Measurements from ENCODE around the gene EID3. TPM values are rescaled to one million over a fixed set of nuclear protein-coding genes. Genes with fewer than 3 reads are reported as not detected.

The EID3 gene
- total RNA-seq, 1 experiment from 2014 or later = 1.4 TPM

GRCh38 chr12:104334581-104334980, 31.0 kb downstream of the EID3 start:
- Mint-ChIP-seq H3K36me3 (ENCODE audit: insufficient read depth in 1 of 3, low read depth in 3 of 3) (peaks cover 17 to 43% (median 41%) of the 10 kb centered on the region in 3 experiments; a peak in 6 of 7 replicates), H3K27ac (no peak overlapping the region), H3K4me1 (no peaks in the 10 kb centered on the region), H3K4me3 (no peak overlapping the region), H3K27me3 (ENCODE audit: low read depth) (no peaks in the 10 kb centered on the region), H3K9me3 (no peaks in the 10 kb centered on the region)
- Histone ChIP-seq H3K79me2 (ENCODE audit: insufficient read depth, low read length) (no peaks in the 10 kb centered on the region), H2AFZ (ENCODE audit: low read length) (no peak overlapping the region), H2AK5ac (ENCODE audit: insufficient read length, low read length) (no peak overlapping the region), H2BK12ac (ENCODE audit: insufficient read length, low read depth, low read length) (no peak overlapping the region), H4K91ac (ENCODE audit: insufficient read length, low read depth, low read length) (no peak overlapping the region), H4K8ac (replicated peaks; ENCODE audit: insufficient read length, low read depth, low read length) (no peak overlapping the region), H2BK20ac (ENCODE audit: low read depth, low read length, poor library complexity, severe bottlenecking) (no peak overlapping the region), H3K9me3 (ENCODE audit: control insufficient read depth, low read depth, low read length) (no peaks in the 10 kb centered on the region), H3K9ac (ENCODE audit: extremely low read depth, insufficient read length, low read length) (no peak overlapping the region), H3K27ac (ENCODE audit: insufficient read length, low read depth, low read length) (no peak overlapping the region), H3K23me2 (ENCODE audit: insufficient read length, low read depth, low read length, poor library complexity, severe bottlenecking) (no peaks in the 10 kb centered on the region), H3K79me1 (ENCODE audit: insufficient read depth, low read depth, low read length, poor library complexity, severe bottlenecking) (no peaks in the 10 kb centered on the region), H4K20me1 (ENCODE audit: control insufficient read depth, insufficient read depth, insufficient read length) (no peaks in the 10 kb centered on the region), H3K4me1 (ENCODE audit: insufficient read depth, low read length) (no peaks in the 10 kb centered on the region), H3K56ac (ENCODE audit: insufficient read length, low read depth, low read length) (no peak overlapping the region), H2BK5ac (ENCODE audit: insufficient read length, low read length) (no peak overlapping the region), H3K18ac (ENCODE audit: insufficient read length, low read depth, low read length) (no peak overlapping the region), H3K27me3 (ENCODE audit: insufficient read depth, low read length) (no peaks in the 10 kb centered on the region), H4K5ac (ENCODE audit: insufficient read length, low read depth, low read length) (no peak overlapping the region), H3K23ac (ENCODE audit: insufficient read length, low read depth, low read length) (no peak overlapping the region), H3K4ac (ENCODE audit: low read depth, low read length) (no peak overlapping the region), H2BK15ac (ENCODE audit: low read depth, low read length) (no peak overlapping the region), H3K4me2 (ENCODE audit: insufficient read depth, insufficient read length, low read length) (no peak overlapping the region), H2BK120ac (ENCODE audit: low read depth, low read length, poor library complexity, severe bottlenecking) (no peak overlapping the region), H3T11ph (ENCODE audit: low read length) (no peak overlapping the region), H3K14ac (ENCODE audit: insufficient read depth, low read length) (no peak overlapping the region)
- no CpG with 5 or more reads among the region's 8 CpGs for WGBS (ENCODE audit: extremely low coverage, insufficient read length, low lambda C conversion rate)
- no peak for DNase-seq
- no peak for TF ChIP-seq CTCF (conservative IDR thresholded peaks at IDR 0.05)

Data from H9 (cell line).